KMS-11 (cell line): ENCODE results near the gene LRP6.
A peak's percentile ranks its signal among the peaks of the same experiment; 100 is the strongest.

ENCODE experiments used
- H2AFZ ChIP-seq: fragments of 200-600 bp; sonication (generic); 2 replicates; pipeline ENCODE4 v1.6.1; 2016; ENCODE audit warnings: antibody characterized with exemption, mixed run types, low read depth
- H3K27ac ChIP-seq: fragments of 200-600 bp; sonication (generic); 2 replicates; pipeline ENCODE4 v1.6.1; 2016; ENCODE audit warnings: mild to moderate bottlenecking, mixed run types
- H3K27me3 ChIP-seq: fragments of 200-600 bp; sonication (generic); 2 replicates; pipeline ENCODE4 v1.6.1; 2017; ENCODE audit warnings: mild to moderate bottlenecking, low read depth, mixed run types, moderate library complexity; ENCODE audit not compliant: insufficient read depth
- H3K36me3 ChIP-seq: fragments of 200-600 bp; sonication (generic); 2 replicates; pipeline ENCODE4 v1.6.1; 2017; ENCODE audit warnings: mild to moderate bottlenecking, mixed run types; ENCODE audit not compliant: insufficient read depth
- H3K4me1 ChIP-seq: fragments of 200-600 bp; sonication (generic); 2 replicates; pipeline ENCODE4 v1.6.1; 2016; ENCODE audit warnings: mild to moderate bottlenecking, low read depth, mixed run types; ENCODE audit not compliant: poor library complexity, severe bottlenecking
- H3K4me2 ChIP-seq: fragments of 200-600 bp; sonication (generic); 2 replicates; pipeline ENCODE4 v1.7.0; 2016; ENCODE audit warnings: mild to moderate bottlenecking, mixed run types
- H3K4me3 ChIP-seq: fragments of 200-600 bp; sonication (generic); IDR thresholded peaks from 2 replicates; pipeline ENCODE4 v1.6.1; 2017; ENCODE audit warnings: low read depth, low read length, mixed read lengths; ENCODE audit not compliant: insufficient read depth
- H3K79me2 ChIP-seq: fragments of 200-600 bp; sonication (generic); 2 replicates; pipeline ENCODE4 v1.6.1; 2016; ENCODE audit warnings: low read depth, mixed run types; ENCODE audit not compliant: insufficient read depth
- H3K9ac ChIP-seq: fragments of 200-600 bp; sonication (generic); 2 replicates; pipeline ENCODE4 v1.6.1; 2016; ENCODE audit warnings: mild to moderate bottlenecking, mixed run types
- H4K20me1 ChIP-seq: fragments of 200-600 bp; sonication (generic); 2 replicates; pipeline ENCODE4 v1.6.1; 2016; ENCODE audit warnings: mild to moderate bottlenecking, mixed run types; ENCODE audit not compliant: insufficient read depth
- CTCF ChIP-seq: fragments of 200-600 bp; sonication (generic); conservative IDR thresholded peaks from 2 replicates; pipeline ENCODE4 v1.6.1; 2017; ENCODE audit warnings: low read depth, mild to moderate bottlenecking, antibody characterized with exemption, low read length, moderate library complexity, mixed read lengths

LRP6 gene

DNA sequence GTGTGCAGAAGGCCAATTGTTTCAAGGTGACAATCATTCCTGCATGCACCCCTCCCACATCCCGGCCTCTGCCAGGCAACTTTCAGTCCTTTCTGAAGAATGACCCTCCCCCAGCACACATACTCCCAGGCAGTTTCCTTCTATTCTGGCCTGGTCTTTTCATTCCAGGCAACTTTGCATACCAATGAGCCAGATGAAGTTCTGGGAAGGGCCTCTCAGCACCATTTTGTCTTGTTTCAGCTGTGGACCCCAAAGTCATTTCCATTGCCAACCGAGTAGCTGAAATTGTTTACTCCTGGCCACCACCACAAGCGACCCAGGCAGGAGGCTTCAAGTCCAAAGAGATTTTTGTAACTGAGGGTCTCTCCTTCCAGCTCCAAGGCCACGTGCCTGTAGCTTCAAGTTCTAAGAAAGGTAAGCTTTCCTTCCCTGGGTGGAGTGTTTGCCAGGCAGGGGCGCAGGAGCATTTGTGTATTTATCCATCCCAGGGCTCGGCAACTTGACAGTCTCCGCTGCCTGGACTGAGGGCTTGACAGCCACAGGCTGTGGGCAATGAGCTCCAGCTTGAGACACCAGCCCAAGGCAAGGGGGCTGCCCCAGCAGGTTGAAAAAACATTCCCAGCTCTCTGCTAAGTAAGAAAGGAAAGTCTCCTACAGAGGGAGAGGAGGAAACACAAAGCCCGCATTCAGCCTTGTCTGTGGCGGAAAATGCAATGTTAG is 179.7 kb downstream of the LRP6 start:
- no peak overlapping the region for H3K4me3 ChIP-seq
- no peaks in the 10 kb centered on the region for H4K20me1 ChIP-seq
- H3K4me1 ChIP-seq: no peaks in the 10 kb centered on the region
- TF ChIP-seq CTCF: no peak
- H2AFZ ChIP-seq: no peak overlapping the region
- H3K36me3 ChIP-seq: no peaks in the 10 kb centered on the region
- no peaks in the 10 kb centered on the region for H3K79me2 ChIP-seq
- no peak overlapping the region for H3K27ac ChIP-seq
- H3K9ac ChIP-seq: no peak overlapping the region
- H3K27me3 ChIP-seq: no peaks in the 10 kb centered on the region
- no peak overlapping the region for H3K4me2 ChIP-seq

DNA sequence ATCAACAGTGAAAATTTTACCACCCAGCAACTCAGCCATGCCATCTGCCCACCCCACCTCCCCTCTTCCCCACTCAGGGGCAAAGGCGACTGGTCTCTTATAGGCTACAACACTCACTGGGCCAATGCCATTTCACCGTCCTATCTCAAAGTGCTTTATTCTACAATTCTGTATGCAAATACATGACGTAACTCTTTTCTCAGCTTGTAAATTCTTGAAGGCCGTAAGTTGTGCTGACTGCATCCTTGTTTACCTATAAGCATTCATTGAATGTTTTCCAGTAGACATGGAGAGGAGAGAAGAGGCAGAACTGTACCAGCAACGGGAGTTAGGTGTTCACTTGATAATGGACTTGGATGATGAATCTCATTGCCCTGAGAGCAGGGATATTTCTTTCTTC is 180.5 kb downstream of the LRP6 start:
- H3K4me2 ChIP-seq: no peak overlapping the region
- H3K36me3 ChIP-seq: no peaks in the 10 kb centered on the region
- TF ChIP-seq CTCF: no peak
- H2AFZ ChIP-seq: no peak overlapping the region
- no peaks in the 10 kb centered on the region for H3K27me3 ChIP-seq
- H3K9ac ChIP-seq: no peak overlapping the region
- no peak overlapping the region for H3K27ac ChIP-seq
- H3K4me3 ChIP-seq: no peak overlapping the region
- H3K79me2 ChIP-seq: no peaks in the 10 kb centered on the region
- H4K20me1 ChIP-seq: no peaks in the 10 kb centered on the region
- no peaks in the 10 kb centered on the region for H3K4me1 ChIP-seq

- no peak overlapping the region for H3K4me2 ChIP-seq
- no peak overlapping the region for H3K9ac ChIP-seq
- H3K4me1 ChIP-seq: no peaks in the 10 kb centered on the region
- H4K20me1 ChIP-seq: no peaks in the 10 kb centered on the region
- no peaks in the 10 kb centered on the region for H3K79me2 ChIP-seq
- H3K36me3 ChIP-seq: no peaks in the 10 kb centered on the region
- H3K4me3 ChIP-seq: no peak overlapping the region
- no peak overlapping the region for H3K27ac ChIP-seq
- no peak overlapping the region for H2AFZ ChIP-seq
- no peaks in the 10 kb centered on the region for H3K27me3 ChIP-seq
- TF ChIP-seq CTCF: no peak
These were observed 183.2 kb downstream of the LRP6 start for GRCh38 chr12:12083688-12084087.

GRCh38 chr12:12081836-12082497 is 184.9 kb downstream of the LRP6 start:
- no peaks in the 10 kb centered on the region for H3K4me1 ChIP-seq
- H3K4me2 ChIP-seq: no peak overlapping the region
- no peak overlapping the region for H3K9ac ChIP-seq
- H3K27me3 ChIP-seq: no peaks in the 10 kb centered on the region
- no peaks in the 10 kb centered on the region for H4K20me1 ChIP-seq
- H3K27ac ChIP-seq: peak overlapping the region; percentile 12; the same call in 1 of the 2 replicates
- H3K36me3 ChIP-seq: no peaks in the 10 kb centered on the region
- H3K79me2 ChIP-seq: no peaks in the 10 kb centered on the region
- H3K4me3 ChIP-seq: no peak overlapping the region
- peak overlapping the region; percentile 42; the same call in 1 of the 2 replicates for H2AFZ ChIP-seq
- peak; percentile 49 for TF ChIP-seq CTCF
